HEK293T (cell line): ENCODE results near the gene MAGI2.

Experiments
- FOXA1 ChIP-seq: fragments of 450-650 bp; IDR thresholded peaks from 2 replicates; pipeline ENCODE4 v1.6.1; 2016; ENCODE audit warnings: mild to moderate bottlenecking
- FOXM1 ChIP-seq: fragments of 450-650 bp; IDR thresholded peaks from 2 replicates; pipeline ENCODE4 v1.6.1; 2017; ENCODE audit warnings: mild to moderate bottlenecking, borderline replicate concordance
- L3MBTL2 ChIP-seq: fragments of 450-650 bp; conservative IDR thresholded peaks from 2 replicates; pipeline ENCODE4 v1.6.1; 2016; ENCODE audit warnings: mild to moderate bottlenecking
- NFRKB ChIP-seq: fragments of 450-650 bp; IDR thresholded peaks from 2 replicates; pipeline ENCODE4 v1.6.1; 2016; ENCODE audit warnings: mild to moderate bottlenecking, moderate library complexity
- SP1 ChIP-seq: fragments of 450-650 bp; IDR thresholded peaks from 2 replicates; pipeline ENCODE4 v1.6.1; 2017

GRCh38 chr7:78066599-78066998 lies 1386.9 kb downstream of the MAGI2 start:
- TF ChIP-seq L3MBTL2 (no peak), NFRKB (no peak), FOXM1 (no peak), SP1 (no peak), FOXA1 (no peak)
